GM23338 (cell line): ENCODE data around the gene TMEM271. TPM values are rescaled to one million over a fixed set of nuclear protein-coding genes. Genes with fewer than 3 reads are reported as not detected.

Source experiments
- ATAC-seq: fragments of 200-7000 bp; cut with Tn5 transposase; 3 replicates; pipeline ENCODE4 v1.9.1; 2020
- DNase-seq: peaks from one replicate; pipeline ENCODE4 v3.0.0-alpha.2; 2015; ENCODE audit warnings: low spot score
- H2AFZ ChIP-seq: fragments of 200-600 bp; sonication (generic); 2 replicates; pipeline ENCODE4 v1.8.0; 2016; ENCODE audit warnings: antibody characterized with exemption, mild to moderate bottlenecking, moderate library complexity
- H3F3A ChIP-seq: fragments of 200-600 bp; sonication (generic); replicated peaks from 2 replicates; pipeline ENCODE4 v1.8.0; 2017; ENCODE audit warnings: antibody characterized with exemption, mixed run types, low read depth
- H3K27ac ChIP-seq: fragments of 200-600 bp; sonication (generic); 2 replicates; pipeline ENCODE4 v1.6.1; 2016; ENCODE audit warnings: low read depth
- H3K27me3 ChIP-seq: fragments of 200-600 bp; sonication (generic); 2 replicates; pipeline ENCODE4 v1.8.0; 2016; ENCODE audit warnings: mild to moderate bottlenecking, mixed run types, moderate library complexity; ENCODE audit not compliant: insufficient read depth
- H3K36me3 ChIP-seq: fragments of 200-600 bp; sonication (generic); 2 replicates; pipeline ENCODE4 v1.8.0; 2016; ENCODE audit warnings: mild to moderate bottlenecking; ENCODE audit not compliant: insufficient read depth
- H3K4me1 ChIP-seq: fragments of 200-600 bp; sonication (generic); 2 replicates; pipeline ENCODE4 v1.8.0; 2016; ENCODE audit warnings: mild to moderate bottlenecking, moderate library complexity; ENCODE audit not compliant: insufficient read depth
- H3K4me2 ChIP-seq: fragments of 200-600 bp; sonication (generic); 2 replicates; pipeline ENCODE4 v1.7.1; 2017; ENCODE audit warnings: mixed run types
- H3K4me3 ChIP-seq: fragments of 200-600 bp; sonication (generic); 2 replicates; pipeline ENCODE4 v1.6.1; 2016; ENCODE audit warnings: mixed run types
- H3K79me2 ChIP-seq: fragments of 200-600 bp; sonication (generic); replicated peaks from 2 replicates; pipeline ENCODE4 v1.8.0; 2017; ENCODE audit warnings: mild to moderate bottlenecking; ENCODE audit not compliant: insufficient read depth
- H3K9me2 ChIP-seq: fragments of 200-600 bp; sonication (generic); 2 replicates; pipeline ENCODE4 v1.8.0; 2017; ENCODE audit not compliant: insufficient read depth
- H4K20me1 ChIP-seq: fragments of 200-600 bp; sonication (generic); replicated peaks from 2 replicates; pipeline ENCODE4 v1.8.0; 2017; ENCODE audit warnings: mild to moderate bottlenecking; ENCODE audit not compliant: insufficient read depth
- H3K27ac Mint-ChIP-seq: 2 replicates; pipeline ENCODE4 v1.8.0; 2020; ENCODE audit warnings: inconsistent platforms, mild to moderate bottlenecking, moderate library complexity, mixed read lengths
- H3K27me3 Mint-ChIP-seq: 3 replicates; pipeline ENCODE4 v1.8.0; 2022; ENCODE audit warnings: low read depth, mild to moderate bottlenecking, moderate library complexity, mixed read lengths, inconsistent platforms; ENCODE audit not compliant: insufficient read depth, poor library complexity
- H3K36me3 Mint-ChIP-seq: 3 replicates; pipeline ENCODE4 v1.8.0; 2021; ENCODE audit warnings: low read depth, mild to moderate bottlenecking, inconsistent platforms, moderate library complexity, mixed read lengths
- H3K4me1 Mint-ChIP-seq: 3 replicates; pipeline ENCODE4 v1.8.0; 2020; ENCODE audit warnings: mild to moderate bottlenecking, inconsistent platforms, mixed read lengths
- H3K4me3 Mint-ChIP-seq: 3 replicates; pipeline ENCODE4 v1.8.0; 2021; ENCODE audit warnings: moderate library complexity, mild to moderate bottlenecking, inconsistent platforms, mixed read lengths
- H3K9me3 Mint-ChIP-seq: 3 replicates; pipeline ENCODE4 v1.8.0; 2020; ENCODE audit warnings: moderate library complexity, mild to moderate bottlenecking, inconsistent platforms, mixed read lengths
- EZH2 ChIP-seq: fragments of 200-600 bp; sonication (generic); IDR thresholded peaks from one replicate; pipeline ENCODE4 v1.8.0; 2017; ENCODE audit warnings: antibody characterized with exemption, mild to moderate bottlenecking, low read depth; ENCODE audit not compliant: unreplicated experiment
- EZH2phosphoT487 ChIP-seq: fragments of 200-600 bp; sonication (generic); IDR thresholded peaks from one replicate; pipeline ENCODE4 v1.8.1; 2018; ENCODE audit warnings: antibody characterized with exemption; ENCODE audit not compliant: unreplicated experiment
- NANOG ChIP-seq: IDR thresholded peaks from 2 replicates; pipeline ENCODE4 v1.6.1; 2016; ENCODE audit warnings: antibody characterized with exemption, borderline replicate concordance
- POLR2AphosphoS5 ChIP-seq: IDR thresholded peaks from 2 replicates; pipeline ENCODE4 v1.6.1; 2016; ENCODE audit warnings: antibody characterized with exemption, low read depth
- STAT1 ChIP-seq: IDR thresholded peaks from one replicate; pipeline ENCODE4 v1.6.1; 2016; ENCODE audit warnings: antibody characterized with exemption; ENCODE audit not compliant: unreplicated experiment
- ZNF114 ChIP-seq: fragments of 250-450 bp; sonication (Bioruptor Pico); IDR thresholded peaks from 2 replicates; pipeline ENCODE4 v1.5.0; 2020; ENCODE audit warnings: mild to moderate bottlenecking, moderate library complexity
- ZNF462 ChIP-seq: fragments of 250-450 bp; sonication (Bioruptor Pico); IDR thresholded peaks from 2 replicates; pipeline ENCODE4 v1.5.0; 2020; ENCODE audit warnings: mild to moderate bottlenecking, moderate library complexity
- polyA plus RNA-seq: library from polyadenylated mRNA; unstranded; fragments of >200 nt; fragmentation: Nextera tagmentation; extraction: Ambion mirVana; gene quantifications from 2 replicates; pipeline ENCODE4 v1.2.1, GENCODE V29; 2016
- total RNA-seq: library from RNA; depleted of rRNA; stranded (reverse); fragments of >200 nt; shearing (Covaris generic); gene quantifications from 2 replicates; pipeline ENCODE4 v1.2.3, GENCODE V29; 2014
- TF ChIP-seq, protein P1 (sequence below), 2 experiments: fragments of 200-600 bp in 1 of 2; sonication (generic) in 1 of 2; conservative IDR thresholded peaks; 2 replicates each; pipeline versions ENCODE4 v1.5.1 to v1.6.1; 2016 to 2017; ENCODE audit warnings: antibody characterized with exemption in 2 of 2, low read depth in 2 of 2, mild to moderate bottlenecking in 2 of 2, moderate library complexity in 1 of 2
- TF ChIP-seq, protein P2 (sequence below): IDR thresholded peaks from one replicate; pipeline ENCODE4 v1.6.1; 2018; ENCODE audit warnings: antibody characterized with exemption; ENCODE audit not compliant: unreplicated experiment

TMEM271 gene
- total and polyA plus RNA-seq, 2 experiments from 2014 or later, result 0.11 TPM; not detected in 1

DNA sequence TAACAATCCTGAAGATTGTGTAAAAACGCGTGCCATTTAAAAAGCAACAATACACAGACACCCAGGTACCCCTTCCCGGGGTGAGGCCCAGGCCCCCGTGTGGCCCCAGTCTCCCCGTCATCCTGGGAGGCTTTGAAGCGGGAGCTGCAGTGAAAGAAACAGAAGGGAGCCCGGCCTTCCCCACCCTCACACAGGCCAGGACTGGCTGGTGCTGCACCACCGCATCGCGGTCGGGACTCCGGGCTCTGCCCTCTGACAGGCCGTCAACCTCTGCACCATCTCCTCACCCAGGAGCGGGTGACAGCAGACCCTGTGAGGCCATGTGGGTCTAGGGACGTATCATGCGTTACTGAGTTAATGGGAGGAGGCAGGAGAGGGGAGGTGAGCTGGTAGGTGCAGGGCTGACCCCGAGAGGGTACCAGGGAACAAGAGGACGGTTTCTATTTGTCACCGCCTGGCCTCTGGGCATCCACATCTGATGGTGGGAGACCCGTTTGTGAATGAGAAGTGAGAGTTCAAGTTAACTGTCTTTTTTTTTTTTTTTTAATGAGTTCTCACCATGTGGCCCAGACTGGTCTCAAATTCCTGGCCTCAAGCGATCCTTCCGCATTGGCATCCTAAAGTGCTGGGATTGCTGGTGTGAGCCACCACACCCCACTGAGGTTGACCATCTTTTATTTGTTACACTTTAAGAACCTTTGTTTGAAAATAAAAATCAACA, 49.7 kb downstream of the TMEM271 start:
- peaks cover 8% of the 10 kb centered on the region; the same call in 1 of the 2 replicates for H3K36me3 ChIP-seq
- no peak overlapping the region for H3K4me3 ChIP-seq
- no peak for DNase-seq
- Mint-ChIP-seq H3K4me3 (no peak overlapping the region), H3K9me3 (no peaks in the 10 kb centered on the region), H3K36me3 (peaks cover 71% of the 10 kb centered on the region), H3K4me1 (peaks cover 9% of the 10 kb centered on the region; the same call in 2 of the 3 replicates), H3K27ac (no peak overlapping the region), H3K27me3 (peaks cover 2% of the 10 kb centered on the region)
- no peaks in the 10 kb centered on the region for H3F3A ChIP-seq
- ATAC-seq, result peak; percentile 58
- TF ChIP-seq POLR2AphosphoS5 (no peak), NANOG (no peak), ZNF114 (CRISPR knock-in tag) (no peak)
- H3K4me2 ChIP-seq, result no peak overlapping the region
- no peak overlapping the region for H2AFZ ChIP-seq
- H3K27me3 ChIP-seq, result no peaks in the 10 kb centered on the region
- H3K4me1 ChIP-seq, result no peaks in the 10 kb centered on the region
- H3K79me2 ChIP-seq, result no peaks in the 10 kb centered on the region; the same call in 1 of the 2 replicates
- H3K9me2 ChIP-seq, result no peaks in the 10 kb centered on the region
- no peak overlapping the region for H3K27ac ChIP-seq
- peaks cover 6% of the 10 kb centered on the region; the same call in 1 of the 2 replicates for H4K20me1 ChIP-seq

GRCh38 chr4:525660-526059, 50.4 kb downstream of the TMEM271 start:
- no peaks in the 10 kb centered on the region for H3K9me2 ChIP-seq
- no peak overlapping the region for H2AFZ ChIP-seq
- H3K79me2 ChIP-seq, result no peaks in the 10 kb centered on the region; the same call in 1 of the 2 replicates
- DNase-seq, result no peak
- H3K9me3 Mint-ChIP-seq, result no peaks in the 10 kb centered on the region
- H3K27me3 ChIP-seq, result no peaks in the 10 kb centered on the region
- no peak overlapping the region for H3K4me3 Mint-ChIP-seq
- H3K4me2 ChIP-seq, result no peak overlapping the region
- peaks cover 66% of the 10 kb centered on the region for H3K36me3 Mint-ChIP-seq
- no peak overlapping the region for H3K27ac ChIP-seq
- no peaks in the 10 kb centered on the region for H3F3A ChIP-seq
- no peak for ATAC-seq
- H4K20me1 ChIP-seq, result peaks cover 6% of the 10 kb centered on the region; the same call in 1 of the 2 replicates
- H3K27ac Mint-ChIP-seq, result no peak overlapping the region
- peaks cover 2% of the 10 kb centered on the region for H3K27me3 Mint-ChIP-seq
- peaks cover 9% of the 10 kb centered on the region; the same call in 2 of the 3 replicates for H3K4me1 Mint-ChIP-seq
- H3K4me3 ChIP-seq, result no peak overlapping the region
- no peaks in the 10 kb centered on the region for H3K4me1 ChIP-seq
- peaks cover 10% of the 10 kb centered on the region; the same call in 1 of the 2 replicates for H3K36me3 ChIP-seq
- TF ChIP-seq, protein P1, sequence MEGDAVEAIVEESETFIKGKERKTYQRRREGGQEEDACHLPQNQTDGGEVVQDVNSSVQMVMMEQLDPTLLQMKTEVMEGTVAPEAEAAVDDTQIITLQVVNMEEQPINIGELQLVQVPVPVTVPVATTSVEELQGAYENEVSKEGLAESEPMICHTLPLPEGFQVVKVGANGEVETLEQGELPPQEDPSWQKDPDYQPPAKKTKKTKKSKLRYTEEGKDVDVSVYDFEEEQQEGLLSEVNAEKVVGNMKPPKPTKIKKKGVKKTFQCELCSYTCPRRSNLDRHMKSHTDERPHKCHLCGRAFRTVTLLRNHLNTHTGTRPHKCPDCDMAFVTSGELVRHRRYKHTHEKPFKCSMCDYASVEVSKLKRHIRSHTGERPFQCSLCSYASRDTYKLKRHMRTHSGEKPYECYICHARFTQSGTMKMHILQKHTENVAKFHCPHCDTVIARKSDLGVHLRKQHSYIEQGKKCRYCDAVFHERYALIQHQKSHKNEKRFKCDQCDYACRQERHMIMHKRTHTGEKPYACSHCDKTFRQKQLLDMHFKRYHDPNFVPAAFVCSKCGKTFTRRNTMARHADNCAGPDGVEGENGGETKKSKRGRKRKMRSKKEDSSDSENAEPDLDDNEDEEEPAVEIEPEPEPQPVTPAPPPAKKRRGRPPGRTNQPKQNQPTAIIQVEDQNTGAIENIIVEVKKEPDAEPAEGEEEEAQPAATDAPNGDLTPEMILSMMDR (conservative IDR thresholded peaks at IDR 0.05; ENCODE audit: low read depth in 2 of 2), result no peak
- TF ChIP-seq EZH2 (no peak), STAT1 (no peak), EZH2phosphoT487 (no peak), NANOG (no peak), ZNF462 (CRISPR knock-in tag) (no peak)
- TF ChIP-seq, protein P2, sequence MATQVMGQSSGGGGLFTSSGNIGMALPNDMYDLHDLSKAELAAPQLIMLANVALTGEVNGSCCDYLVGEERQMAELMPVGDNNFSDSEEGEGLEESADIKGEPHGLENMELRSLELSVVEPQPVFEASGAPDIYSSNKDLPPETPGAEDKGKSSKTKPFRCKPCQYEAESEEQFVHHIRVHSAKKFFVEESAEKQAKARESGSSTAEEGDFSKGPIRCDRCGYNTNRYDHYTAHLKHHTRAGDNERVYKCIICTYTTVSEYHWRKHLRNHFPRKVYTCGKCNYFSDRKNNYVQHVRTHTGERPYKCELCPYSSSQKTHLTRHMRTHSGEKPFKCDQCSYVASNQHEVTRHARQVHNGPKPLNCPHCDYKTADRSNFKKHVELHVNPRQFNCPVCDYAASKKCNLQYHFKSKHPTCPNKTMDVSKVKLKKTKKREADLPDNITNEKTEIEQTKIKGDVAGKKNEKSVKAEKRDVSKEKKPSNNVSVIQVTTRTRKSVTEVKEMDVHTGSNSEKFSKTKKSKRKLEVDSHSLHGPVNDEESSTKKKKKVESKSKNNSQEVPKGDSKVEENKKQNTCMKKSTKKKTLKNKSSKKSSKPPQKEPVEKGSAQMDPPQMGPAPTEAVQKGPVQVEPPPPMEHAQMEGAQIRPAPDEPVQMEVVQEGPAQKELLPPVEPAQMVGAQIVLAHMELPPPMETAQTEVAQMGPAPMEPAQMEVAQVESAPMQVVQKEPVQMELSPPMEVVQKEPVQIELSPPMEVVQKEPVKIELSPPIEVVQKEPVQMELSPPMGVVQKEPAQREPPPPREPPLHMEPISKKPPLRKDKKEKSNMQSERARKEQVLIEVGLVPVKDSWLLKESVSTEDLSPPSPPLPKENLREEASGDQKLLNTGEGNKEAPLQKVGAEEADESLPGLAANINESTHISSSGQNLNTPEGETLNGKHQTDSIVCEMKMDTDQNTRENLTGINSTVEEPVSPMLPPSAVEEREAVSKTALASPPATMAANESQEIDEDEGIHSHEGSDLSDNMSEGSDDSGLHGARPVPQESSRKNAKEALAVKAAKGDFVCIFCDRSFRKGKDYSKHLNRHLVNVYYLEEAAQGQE, result no peak
